ENCODE data around the gene DESI1.

DNA sequence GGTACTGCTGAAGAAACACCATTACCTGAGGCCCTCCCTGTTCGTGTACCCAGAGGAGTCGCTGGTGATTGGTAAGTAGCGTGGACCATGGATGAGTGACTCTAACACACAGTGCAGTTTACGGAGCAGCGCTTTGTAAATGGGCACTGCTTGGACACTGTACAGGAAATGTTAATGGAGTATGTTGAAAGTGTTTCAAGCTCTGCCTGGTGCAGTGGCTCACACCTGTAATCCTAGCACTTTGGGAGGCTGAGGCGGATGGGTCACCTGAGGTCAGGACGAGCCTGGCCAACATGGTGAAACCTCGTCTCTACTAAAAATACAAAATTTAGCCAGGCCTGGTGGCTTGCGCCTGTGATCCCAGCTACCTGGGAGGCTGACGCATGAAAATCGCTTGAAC lies 30.0 kb upstream of the DESI1 start:
- TF ChIP-seq POLR2A (IDR thresholded peaks at IDR 0.05) (no peak), CTCF (IDR thresholded peaks at IDR 0.05) (no peak)

Measured in uterus (tissue), 2 donors.